ENCODE data around the gene ATF2.
"Not testable (repeated sequence)": the region's sequence is repeated elsewhere in the genome, so short reads cannot be mapped to it uniquely, and the experiment has no call there.

Gene ATF2

GRCh38 chr2:175164235-175164634 lies 3.8 kb downstream of the ATF2 start:
- DNase-seq = no peak

- DNase-seq = no peak
Observed at GRCh38 chr2:175158894-175159293, 9.1 kb downstream of the ATF2 start.

- DNase-seq = no peak
Observed at GRCh38 chr2:175156534-175156933, 11.5 kb downstream of the ATF2 start.

GRCh38 chr2:175154661-175155082 lies 13.3 kb downstream of the ATF2 start:
- no peak for DNase-seq

GRCh38 chr2:175152242-175152641 lies 15.8 kb downstream of the ATF2 start:
- no peak for DNase-seq

- DNase-seq = no peak
Observed at GRCh38 chr2:175151791-175152190, 16.2 kb downstream of the ATF2 start.

- DNase-seq = no peak
Observed at GRCh38 chr2:175147186-175147585, 20.8 kb downstream of the ATF2 start.

- DNase-seq = no peak
Observed at GRCh38 chr2:175143678-175144077, 24.3 kb downstream of the ATF2 start.

GRCh38 chr2:175143191-175143590 lies 24.8 kb downstream of the ATF2 start:
- no peak for DNase-seq

- no peak for DNase-seq
Observed at GRCh38 chr2:175140332-175140731, 27.7 kb downstream of the ATF2 start.

GRCh38 chr2:175137793-175138192 lies 30.2 kb downstream of the ATF2 start:
- DNase-seq = no peak

- DNase-seq = no peak
Observed at GRCh38 chr2:175136334-175137215, 31.4 kb downstream of the ATF2 start.

- DNase-seq = no peak
Observed at GRCh38 chr2:175135862-175136261, 32.1 kb downstream of the ATF2 start.

- DNase-seq = no peak
Observed at GRCh38 chr2:175135177-175135576, 32.8 kb downstream of the ATF2 start.

GRCh38 chr2:175131252-175131651 lies 36.8 kb downstream of the ATF2 start:
- DNase-seq = no peak

- DNase-seq = no peak
Observed at GRCh38 chr2:175126661-175127060, 41.3 kb downstream of the ATF2 start.

- DNase-seq = no peak
Observed at GRCh38 chr2:175123254-175123653, 44.7 kb downstream of the ATF2 start.

- DNase-seq = no peak
Observed at GRCh38 chr2:175111200-175111657, 56.8 kb downstream of the ATF2 start.

- not testable (repeated sequence) for DNase-seq
Observed at GRCh38 chr2:175108091-175108490, 59.9 kb downstream of the ATF2 start.

- DNase-seq = no peak
Observed at GRCh38 chr2:175107146-175107545, 60.9 kb downstream of the ATF2 start.

GRCh38 chr2:175103191-175103590 lies 64.8 kb downstream of the ATF2 start:
- no peak for DNase-seq

- DNase-seq = no peak
Observed at GRCh38 chr2:175101514-175101913, 66.5 kb downstream of the ATF2 start.

GRCh38 chr2:175097297-175097696 lies 70.7 kb downstream of the ATF2 start:
- no peak for DNase-seq

- not testable (repeated sequence) for DNase-seq
Observed at GRCh38 chr2:175084117-175084516, 83.9 kb downstream of the ATF2 start.

- no peak for DNase-seq
Observed at GRCh38 chr2:175080479-175080878, 87.5 kb downstream of the ATF2 start.

All from activated CD4-positive, alpha-beta T cell treated with anti-CD3 and anti-CD28 coated beads for 1 hour (primary cell).